ENCODE measurements around the gene ANKK1. TPM values are rescaled to one million over a fixed set of nuclear protein-coding genes. Genes with fewer than 3 reads are reported as not detected.

The ANKK1 gene
- total RNA-seq, 4 donors from 2014 or later, result 0.46 to 1.0 TPM; not detected in 2

GRCh38 chr11:113345978-113346377 is 41.6 kb upstream of the ANKK1 start:
- intact Hi-C loops (cut with DNase I; ENCODE audit: low total_unique reads), result no loop called here
- ATAC-seq (no peak), DNase-seq (no peak)
- TF ChIP-seq POLR2A (IDR thresholded peaks at IDR 0.05) (no peak), CTCF (IDR thresholded peaks at IDR 0.05 in 4 of 5, conservative IDR thresholded peaks at IDR 0.05 in 1 of 5) (no peak)
- no peak overlapping the region for H3K4me3 ChIP-seq
- H3K9me3 ChIP-seq, result no peaks in the 10 kb centered on the region
- in situ Hi-C loops (cut with MboI; ENCODE audit: low sequenced_read_pairs in 4 of 4), result no loop called here
- H3K36me3 ChIP-seq, result peaks cover 0 to 46% of the 10 kb centered on the region in 2 donors
- no peaks in the 10 kb centered on the region for H3K4me1 ChIP-seq
- no peaks in the 10 kb centered on the region for H3K27me3 ChIP-seq
- H3K27ac ChIP-seq, result no peak overlapping the region

GRCh38 chr11:113349528-113349927 is 38.1 kb upstream of the ANKK1 start:
- no peak for ATAC-seq
- H3K4me3 ChIP-seq, result no peak overlapping the region
- TF ChIP-seq CTCF (IDR thresholded peaks at IDR 0.05 in 4 of 5, conservative IDR thresholded peaks at IDR 0.05 in 1 of 5), result no peak
- TF ChIP-seq POLR2A (IDR thresholded peaks at IDR 0.05), result no peak
- H3K4me1 ChIP-seq, result no peaks in the 10 kb centered on the region
- no peaks in the 10 kb centered on the region for H3K9me3 ChIP-seq
- H3K27me3 ChIP-seq, result no peaks in the 10 kb centered on the region
- H3K27ac ChIP-seq, result no peak overlapping the region
- intact Hi-C loops (cut with DNase I; ENCODE audit: low total_unique reads) (no loop called here), in situ Hi-C loops (cut with MboI; ENCODE audit: low sequenced_read_pairs in 4 of 4) (no loop called here)
- H3K36me3 ChIP-seq, result peaks cover 0 to 33% of the 10 kb centered on the region in 2 donors
- DNase-seq, result no peak

- intact Hi-C loops (cut with DNase I; ENCODE audit: low total_unique reads) (no loop called here), in situ Hi-C loops (cut with MboI; ENCODE audit: low sequenced_read_pairs in 4 of 4) (no loop called here)
- H3K4me3 ChIP-seq, result no peak overlapping the region
- H3K27ac ChIP-seq, result no peak overlapping the region
- ATAC-seq, result no peak
- H3K27me3 ChIP-seq, result no peaks in the 10 kb centered on the region
- no peak for DNase-seq
- TF ChIP-seq CTCF (IDR thresholded peaks at IDR 0.05 in 4 of 5, conservative IDR thresholded peaks at IDR 0.05 in 1 of 5) (no peak), POLR2A (IDR thresholded peaks at IDR 0.05) (no peak)
- peaks cover 0 to 30% of the 10 kb centered on the region in 2 donors for H3K36me3 ChIP-seq
- H3K4me1 ChIP-seq, result no peaks in the 10 kb centered on the region
- no peaks in the 10 kb centered on the region for H3K9me3 ChIP-seq
Observed at GRCh38 chr11:113350336-113351067, 37.1 kb upstream of the ANKK1 start.

- intact Hi-C loops (cut with DNase I; ENCODE audit: low total_unique reads), result no loop called here
- in situ Hi-C loops (cut with MboI; ENCODE audit: low sequenced_read_pairs in 4 of 4), result no loop called here
- ATAC-seq (no peak), DNase-seq (no peak)
- Histone ChIP-seq H3K36me3 (peaks cover 0 to 35% of the 10 kb centered on the region in 2 donors), H3K4me1 (no peaks in the 10 kb centered on the region), H3K27me3 (no peaks in the 10 kb centered on the region), H3K27ac (no peak overlapping the region), H3K4me3 (no peak overlapping the region), H3K9me3 (peaks cover 0 to 1% (median 0%) of the 10 kb centered on the region in 3 donors)
- TF ChIP-seq CTCF (IDR thresholded peaks at IDR 0.05 in 4 of 5, conservative IDR thresholded peaks at IDR 0.05 in 1 of 5) (no peak), POLR2A (IDR thresholded peaks at IDR 0.05) (no peak)
Observed at GRCh38 chr11:113351068-113351450, 36.5 kb upstream of the ANKK1 start.

Measured in gastrocnemius medialis (tissue), 4 donors.